Cardiac muscle cell (in vitro differentiated cells and primary cell): ENCODE results near the gene NCMAP. TPM values are rescaled to one million over a fixed set of nuclear protein-coding genes. Genes with fewer than 3 reads are reported as not detected.
A peak's percentile ranks its signal among the peaks of the same experiment; 100 is the strongest.

Experiments used
- DNase-seq, 2 donors: peaks; one replicate each; pipeline versions ENCODE4 v3.0.0 to v3.0.0-alpha.2; 2010 to 2017; ENCODE audit warnings: low read depth in 1 of 2, low spot score in 1 of 2
- H3K27ac ChIP-seq: fragments of 200-600 bp; sonication (generic); 2 replicates; pipeline ENCODE4 v1.5.1; 2016
- H3K27me3 ChIP-seq: fragments of 200-600 bp; sonication (generic); 2 replicates; pipeline ENCODE4 v1.6.0; 2016; ENCODE audit warnings: control low read depth
- H3K36me3 ChIP-seq: fragments of 200-600 bp; sonication (generic); 2 replicates; pipeline ENCODE4 v1.5.1; 2016; ENCODE audit warnings: control low read depth
- H3K4me1 ChIP-seq: fragments of 200-600 bp; sonication (generic); 2 replicates; pipeline ENCODE4 v1.8.1; 2017; ENCODE audit warnings: low read depth, mild to moderate bottlenecking, mixed run types
- H3K4me3 ChIP-seq: fragments of 200-600 bp; sonication (generic); 2 replicates; pipeline ENCODE4 v1.5.1; 2016; ENCODE audit warnings: mild to moderate bottlenecking
- H3K9me3 ChIP-seq: fragments of 200-600 bp; sonication (generic); 2 replicates; pipeline ENCODE4 v1.5.1; 2017; ENCODE audit warnings: low read depth, mild to moderate bottlenecking, control low read depth
- polyA plus RNA-seq: library from polyadenylated mRNA; unstranded; fragments of >200 nt; fragmentation: Nextera tagmentation; extraction: Ambion mirVana; gene quantifications from 2 replicates; pipeline ENCODE4 v1.2.1, GENCODE V29; 2016
- total RNA-seq: library from RNA; depleted of rRNA; stranded (reverse); fragments of >200 nt; gene quantifications from 2 replicates; pipeline ENCODE4 v1.2.3, GENCODE V29; 2016
- TF ChIP-seq, protein P1 (sequence below): IDR thresholded peaks from 2 replicates; pipeline ENCODE4 v1.5.1; 2012; ENCODE audit warnings: low read depth, mild to moderate bottlenecking, low read length

The NCMAP gene
- total and polyA plus RNA-seq, 2 experiments from 2014 or later, result not detected

GRCh38 chr1:24558902-24559791 is 3.3 kb downstream of the NCMAP start:
- no peaks in the 10 kb centered on the region for H3K9me3 ChIP-seq
- no peaks in the 10 kb centered on the region for H3K36me3 ChIP-seq
- H3K27ac ChIP-seq, result no peak overlapping the region
- no peak overlapping the region for H3K4me3 ChIP-seq
- TF ChIP-seq, protein P1, sequence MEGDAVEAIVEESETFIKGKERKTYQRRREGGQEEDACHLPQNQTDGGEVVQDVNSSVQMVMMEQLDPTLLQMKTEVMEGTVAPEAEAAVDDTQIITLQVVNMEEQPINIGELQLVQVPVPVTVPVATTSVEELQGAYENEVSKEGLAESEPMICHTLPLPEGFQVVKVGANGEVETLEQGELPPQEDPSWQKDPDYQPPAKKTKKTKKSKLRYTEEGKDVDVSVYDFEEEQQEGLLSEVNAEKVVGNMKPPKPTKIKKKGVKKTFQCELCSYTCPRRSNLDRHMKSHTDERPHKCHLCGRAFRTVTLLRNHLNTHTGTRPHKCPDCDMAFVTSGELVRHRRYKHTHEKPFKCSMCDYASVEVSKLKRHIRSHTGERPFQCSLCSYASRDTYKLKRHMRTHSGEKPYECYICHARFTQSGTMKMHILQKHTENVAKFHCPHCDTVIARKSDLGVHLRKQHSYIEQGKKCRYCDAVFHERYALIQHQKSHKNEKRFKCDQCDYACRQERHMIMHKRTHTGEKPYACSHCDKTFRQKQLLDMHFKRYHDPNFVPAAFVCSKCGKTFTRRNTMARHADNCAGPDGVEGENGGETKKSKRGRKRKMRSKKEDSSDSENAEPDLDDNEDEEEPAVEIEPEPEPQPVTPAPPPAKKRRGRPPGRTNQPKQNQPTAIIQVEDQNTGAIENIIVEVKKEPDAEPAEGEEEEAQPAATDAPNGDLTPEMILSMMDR, result no peak
- peaks cover 26% of the 10 kb centered on the region for H3K27me3 ChIP-seq
- peaks cover 4% of the 10 kb centered on the region for H3K4me1 ChIP-seq
- DNase-seq, result peak; percentile 32 to 68

DNA sequence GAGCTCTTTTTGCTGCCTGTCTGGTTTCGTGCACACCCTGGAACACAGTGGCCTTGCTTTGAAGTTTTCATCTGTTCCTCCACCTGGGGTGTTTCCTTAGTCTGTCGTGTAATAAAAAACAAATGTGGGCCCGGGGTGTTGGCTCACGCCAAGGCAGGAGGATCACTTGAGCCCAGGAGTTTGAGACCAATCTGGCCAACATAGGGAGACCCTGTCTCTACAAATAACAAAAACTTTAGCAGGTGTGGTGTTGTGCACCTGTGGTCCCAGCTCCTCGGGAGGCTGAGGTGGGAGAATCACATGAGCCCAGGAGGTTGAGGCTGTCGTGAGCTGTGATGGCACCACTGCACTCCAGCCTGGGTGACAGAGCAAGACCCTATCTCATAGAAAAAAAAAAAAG is 4.5 kb downstream of the NCMAP start:
- H3K27me3 ChIP-seq, result peaks cover 26% of the 10 kb centered on the region
- TF ChIP-seq, protein P1, result no peak
- H3K4me3 ChIP-seq, result no peak overlapping the region
- DNase-seq, result no peak
- no peak overlapping the region for H3K27ac ChIP-seq
- H3K4me1 ChIP-seq, result peaks cover 4% of the 10 kb centered on the region
- no peaks in the 10 kb centered on the region for H3K36me3 ChIP-seq
- H3K9me3 ChIP-seq, result no peaks in the 10 kb centered on the region

GRCh38 chr1:24562625-24563024 is 6.7 kb downstream of the NCMAP start:
- Histone ChIP-seq H3K9me3 (no peaks in the 10 kb centered on the region), H3K4me1 (peaks cover 4% of the 10 kb centered on the region), H3K27me3 (peaks cover 5% of the 10 kb centered on the region), H3K27ac (no peak overlapping the region), H3K4me3 (no peak overlapping the region), H3K36me3 (no peaks in the 10 kb centered on the region)
- TF ChIP-seq, protein P1, result no peak
- peak in 1 of 2 donors; percentile 45 for DNase-seq

DNA sequence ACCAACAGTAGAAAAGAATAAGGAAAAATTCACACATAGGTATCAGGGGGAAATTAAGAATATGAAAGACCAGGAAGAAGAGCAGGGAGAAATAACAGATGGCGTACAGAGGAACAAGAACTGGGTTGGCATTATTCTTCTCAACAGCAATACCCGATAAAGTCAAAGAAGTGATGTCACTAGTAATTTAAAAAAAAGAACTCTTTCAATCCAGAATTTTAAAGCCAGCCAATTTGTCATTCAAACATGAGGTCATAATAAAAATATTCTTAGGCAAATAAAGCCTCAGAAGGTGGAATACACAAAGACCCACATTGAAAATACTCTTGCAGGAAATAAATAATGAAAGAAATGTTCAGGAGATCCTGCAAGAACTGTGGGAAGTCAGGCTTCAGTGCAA is 8.8 kb downstream of the NCMAP start:
- no peak for DNase-seq
- Histone ChIP-seq H3K9me3 (no peaks in the 10 kb centered on the region), H3K27me3 (no peaks in the 10 kb centered on the region), H3K27ac (no peak overlapping the region), H3K4me3 (no peak overlapping the region), H3K4me1 (peaks cover 4% of the 10 kb centered on the region), H3K36me3 (no peaks in the 10 kb centered on the region)
- TF ChIP-seq, protein P1, result no peak

- no peak overlapping the region for H3K27ac ChIP-seq
- peaks cover 4% of the 10 kb centered on the region for H3K4me1 ChIP-seq
- H3K9me3 ChIP-seq, result no peaks in the 10 kb centered on the region
- no peak overlapping the region for H3K4me3 ChIP-seq
- peak in 1 of 2 donors; percentile 31 for DNase-seq
- H3K36me3 ChIP-seq, result no peaks in the 10 kb centered on the region
- TF ChIP-seq, protein P1, result no peak
- H3K27me3 ChIP-seq, result no peaks in the 10 kb centered on the region
These were observed 10.5 kb downstream of the NCMAP start for GRCh38 chr1:24566236-24566867.
